Trophoblast cell (in vitro differentiated cells and primary cell): ENCODE results near the gene CTNNA3.

ENCODE experiments used
- DNase-seq, 2 donors: peaks; one replicate each; pipeline ENCODE4 v3.0.0-alpha.2; 2016
- H2AFZ ChIP-seq: 2 replicates; pipeline ENCODE4 v1.6.1; 2013; ENCODE audit warnings: low read length, moderate library complexity, mild to moderate bottlenecking; ENCODE audit not compliant: insufficient read depth, poor library complexity
- H2AK5ac ChIP-seq: 2 replicates; pipeline ENCODE4 v1.6.1; 2013; ENCODE audit warnings: mild to moderate bottlenecking, low read length
- H2BK120ac ChIP-seq: 2 replicates; pipeline ENCODE4 v1.6.1; 2013; ENCODE audit warnings: low read length, mild to moderate bottlenecking, moderate library complexity; ENCODE audit not compliant: insufficient read depth, poor library complexity
- H2BK12ac ChIP-seq: 2 replicates; pipeline ENCODE4 v1.6.1; 2013; ENCODE audit warnings: mild to moderate bottlenecking, low read length, moderate library complexity
- H2BK5ac ChIP-seq: 2 replicates; pipeline ENCODE4 v1.6.1; 2013; ENCODE audit warnings: low read length, low read depth, moderate library complexity, mild to moderate bottlenecking; ENCODE audit not compliant: poor library complexity
- H3K14ac ChIP-seq: 2 replicates; pipeline ENCODE4 v1.6.1; 2013; ENCODE audit warnings: mild to moderate bottlenecking, low read length
- H3K18ac ChIP-seq: 2 replicates; pipeline ENCODE4 v1.6.1; 2013; ENCODE audit warnings: mild to moderate bottlenecking, low read length
- H3K23ac ChIP-seq: 2 replicates; pipeline ENCODE4 v1.6.1; 2013; ENCODE audit warnings: low read length
- H3K27ac ChIP-seq: 2 replicates; pipeline ENCODE4 v1.5.1; 2013; ENCODE audit warnings: low read depth, mild to moderate bottlenecking, inconsistent platforms, low read length, moderate library complexity
- H3K27me3 ChIP-seq: 2 replicates; pipeline ENCODE4 v1.6.1; 2013; ENCODE audit warnings: inconsistent platforms, mild to moderate bottlenecking, low read length, moderate library complexity; ENCODE audit not compliant: insufficient read depth
- H3K36me3 ChIP-seq, 2 experiments: 1 replicate in 1 of 2; 2 replicates in 1 of 2; pipeline ENCODE4 v1.6.1; 2013; ENCODE audit warnings: low read length in 2 of 2, mild to moderate bottlenecking in 2 of 2, moderate library complexity in 1 of 2; ENCODE audit not compliant: insufficient read depth in 2 of 2, control insufficient read depth in 1 of 2
- H3K4ac ChIP-seq: 2 replicates; pipeline ENCODE4 v1.6.1; 2013; ENCODE audit warnings: low read depth, mild to moderate bottlenecking, low read length, moderate library complexity
- H3K4me1 ChIP-seq, 2 experiments: 1 replicate in 1 of 2; 2 replicates in 1 of 2; pipeline ENCODE4 v1.6.1; 2013; ENCODE audit warnings: low read length in 2 of 2, mild to moderate bottlenecking in 2 of 2, moderate library complexity in 1 of 2; ENCODE audit not compliant: insufficient read depth in 2 of 2, control insufficient read depth in 1 of 2
- H3K4me2 ChIP-seq: 2 replicates; pipeline ENCODE4 v1.6.1; 2013; ENCODE audit warnings: inconsistent platforms, mild to moderate bottlenecking, low read length, moderate library complexity
- H3K4me3 ChIP-seq: 2 replicates; pipeline ENCODE4 v1.5.1; 2013; ENCODE audit warnings: mild to moderate bottlenecking, low read depth, low read length, inconsistent platforms
- H3K79me1 ChIP-seq: one replicate; pipeline ENCODE4 v1.6.1; 2013; ENCODE audit warnings: low read length
- H3K79me2 ChIP-seq: 2 replicates; pipeline ENCODE4 v1.6.1; 2013; ENCODE audit warnings: low read length, mild to moderate bottlenecking; ENCODE audit not compliant: control insufficient read depth, insufficient read depth, poor library complexity
- H3K9ac ChIP-seq: 2 replicates; pipeline ENCODE4 v1.6.1; 2013; ENCODE audit warnings: mild to moderate bottlenecking, low read length
- H3K9me3 ChIP-seq: 2 replicates; pipeline ENCODE4 v1.6.1; 2013; ENCODE audit warnings: low read depth, mild to moderate bottlenecking, control low read depth, inconsistent platforms, low read length; ENCODE audit not compliant: insufficient read depth
- H4K12ac ChIP-seq: 2 replicates; pipeline ENCODE4 v1.6.1; 2013; ENCODE audit warnings: low read depth, mild to moderate bottlenecking, low read length, moderate library complexity
- H4K8ac ChIP-seq: 2 replicates; pipeline ENCODE4 v1.6.1; 2013; ENCODE audit warnings: low read depth, mild to moderate bottlenecking, low read length, moderate library complexity
- H4K91ac ChIP-seq: one replicate; pipeline ENCODE4 v1.6.1; 2013; ENCODE audit warnings: low read depth, mild to moderate bottlenecking, low read length, moderate library complexity
- WGBS: extraction: QIAGEN DNeasy Blood & Tissue Kit; methylation state at CpG from one replicate; pipeline ENCODE4 v1.1.7; 2013; ENCODE audit warnings: missing lambda C conversion rate; ENCODE audit not compliant: insufficient read length, insufficient coverage; ENCODE audit errors: extremely low coverage; 5-methylcytosine and 5-hydroxymethylcytosine counted together

CTNNA3 gene

DNA sequence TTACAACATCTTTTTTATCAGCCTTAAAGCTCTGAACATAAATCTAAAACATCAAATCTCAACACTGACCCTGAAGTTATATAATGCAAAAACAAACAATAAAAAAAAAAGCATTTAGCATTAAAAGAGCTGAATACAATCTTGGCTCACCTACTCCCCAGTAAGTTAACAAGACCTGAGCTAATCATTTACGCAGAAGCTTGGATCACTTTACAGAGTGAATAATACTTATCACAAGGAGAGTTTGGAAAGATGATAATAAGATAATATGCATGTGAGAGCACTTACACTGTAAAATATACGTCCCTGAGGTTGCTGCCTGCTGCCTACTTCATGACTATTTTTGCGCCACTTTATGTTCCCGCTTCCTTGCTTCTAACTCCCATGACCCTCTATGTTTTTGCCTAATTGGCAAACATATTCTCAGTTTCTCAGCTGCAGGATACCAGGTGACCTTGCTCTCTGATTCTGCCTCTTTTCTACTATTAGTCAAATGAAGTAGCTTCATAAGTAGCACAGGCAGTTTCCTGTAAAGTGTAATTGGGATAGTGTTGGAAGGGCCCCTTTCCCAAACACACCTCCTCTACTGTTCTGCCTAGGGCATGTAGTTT lies 436.6 kb downstream of the CTNNA3 start:
- Histone ChIP-seq H2BK5ac (no peak overlapping the region), H4K91ac (no peak overlapping the region), H3K27me3 (no peaks in the 10 kb centered on the region), H3K23ac (no peak overlapping the region), H3K27ac (no peak overlapping the region), H3K4me3 (no peak overlapping the region), H3K4me1 (no peaks in the 10 kb centered on the region), H3K9me3 (no peaks in the 10 kb centered on the region), H4K8ac (no peak overlapping the region), H2BK12ac (no peak overlapping the region), H3K4ac (no peak overlapping the region), H3K9ac (no peak overlapping the region), H2AFZ (no peak overlapping the region), H4K12ac (no peak overlapping the region), H3K14ac (no peak overlapping the region), H3K36me3 (no peaks in the 10 kb centered on the region), H3K4me2 (no peak overlapping the region), H3K18ac (no peak overlapping the region), H2BK120ac (no peak overlapping the region), H3K79me1 (no peaks in the 10 kb centered on the region), H2AK5ac (no peak overlapping the region), H3K79me2 (no peaks in the 10 kb centered on the region)
- no peak for DNase-seq
- no CpG with 5 or more reads among the region's 4 CpGs for WGBS

DNA sequence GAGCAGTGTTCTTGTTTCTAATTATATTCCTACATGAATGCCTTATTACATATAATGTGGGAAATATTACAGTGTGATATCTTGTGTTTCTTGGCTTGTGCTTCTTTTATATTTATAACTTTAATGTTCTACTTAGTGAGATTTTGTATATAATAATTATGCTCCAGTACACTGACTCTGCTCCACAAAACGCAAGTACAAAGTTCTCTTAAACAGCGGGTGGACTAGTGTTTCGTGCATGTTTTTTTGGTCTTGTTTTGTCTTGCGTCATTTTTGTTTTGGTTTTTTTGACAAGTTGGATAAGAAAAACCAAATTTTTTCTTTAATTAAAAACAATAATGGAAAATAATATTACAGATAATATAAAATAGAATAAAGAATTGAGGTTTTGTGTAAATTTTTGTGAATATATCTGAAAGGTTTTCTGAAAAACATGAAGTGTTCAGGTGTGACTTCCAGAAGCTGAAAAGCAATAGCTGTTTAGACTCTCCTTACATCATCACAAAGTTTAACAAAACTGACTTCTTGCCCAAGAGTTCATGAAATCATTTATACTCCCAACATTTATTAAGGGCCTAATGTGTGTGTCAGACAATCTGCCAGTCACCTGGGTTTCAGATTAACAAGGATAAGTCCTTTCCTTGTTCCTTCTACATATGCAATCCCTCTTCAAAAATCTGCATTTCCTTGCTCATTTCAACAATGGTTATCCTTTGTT lies 438.4 kb downstream of the CTNNA3 start:
- no peak for DNase-seq
- Histone ChIP-seq H3K36me3 (no peaks in the 10 kb centered on the region), H4K8ac (no peak overlapping the region), H3K4ac (no peak overlapping the region), H3K4me1 (no peaks in the 10 kb centered on the region), H2AFZ (no peak overlapping the region), H2BK12ac (no peak overlapping the region), H3K9me3 (no peaks in the 10 kb centered on the region), H3K4me3 (no peak overlapping the region), H4K91ac (no peak overlapping the region), H3K79me2 (no peaks in the 10 kb centered on the region), H3K27ac (no peak overlapping the region), H3K9ac (no peak overlapping the region), H3K18ac (no peak overlapping the region), H4K12ac (no peak overlapping the region), H3K79me1 (no peaks in the 10 kb centered on the region), H3K4me2 (no peak overlapping the region), H2AK5ac (no peak overlapping the region), H3K14ac (no peak overlapping the region), H2BK5ac (no peak overlapping the region), H3K23ac (no peak overlapping the region), H3K27me3 (no peaks in the 10 kb centered on the region), H2BK120ac (no peak overlapping the region)
- WGBS: no CpG with 5 or more reads among the region's 4 CpGs

GRCh38 chr10:67257018-67257417 lies 439.0 kb downstream of the CTNNA3 start:
- Histone ChIP-seq H4K8ac (no peak overlapping the region), H2BK12ac (no peak overlapping the region), H2BK120ac (no peak overlapping the region), H2AFZ (no peak overlapping the region), H4K91ac (no peak overlapping the region), H3K27me3 (no peaks in the 10 kb centered on the region), H3K27ac (no peak overlapping the region), H3K36me3 (no peaks in the 10 kb centered on the region), H3K4me1 (no peaks in the 10 kb centered on the region), H3K79me1 (no peaks in the 10 kb centered on the region), H4K12ac (no peak overlapping the region), H3K18ac (no peak overlapping the region), H3K9me3 (no peaks in the 10 kb centered on the region), H3K9ac (no peak overlapping the region), H3K4me3 (no peak overlapping the region), H3K23ac (no peak overlapping the region), H3K79me2 (no peaks in the 10 kb centered on the region), H2AK5ac (no peak overlapping the region), H3K4ac (no peak overlapping the region), H3K14ac (no peak overlapping the region), H3K4me2 (no peak overlapping the region), H2BK5ac (no peak overlapping the region)
- no peak for DNase-seq
- no CpG with 5 or more reads among the region's 2 CpGs for WGBS

GRCh38 chr10:67250686-67251085 lies 445.3 kb downstream of the CTNNA3 start:
- Histone ChIP-seq H2BK5ac (no peak overlapping the region), H3K4me2 (no peak overlapping the region), H3K27me3 (no peaks in the 10 kb centered on the region), H2BK12ac (no peak overlapping the region), H2AFZ (no peak overlapping the region), H3K4me3 (no peak overlapping the region), H3K23ac (no peak overlapping the region), H3K14ac (no peak overlapping the region), H4K8ac (no peak overlapping the region), H3K79me2 (no peaks in the 10 kb centered on the region), H3K79me1 (no peaks in the 10 kb centered on the region), H3K9me3 (no peaks in the 10 kb centered on the region), H3K4ac (no peak overlapping the region), H3K36me3 (no peaks in the 10 kb centered on the region), H4K12ac (no peak overlapping the region), H3K9ac (no peak overlapping the region), H2BK120ac (no peak overlapping the region), H4K91ac (no peak overlapping the region), H2AK5ac (no peak overlapping the region), H3K4me1 (no peaks in the 10 kb centered on the region), H3K18ac (no peak overlapping the region), H3K27ac (no peak overlapping the region)
- DNase-seq: no peak
- WGBS: no CpG with 5 or more reads among the region's 1 CpG
